HCT116 (cell line): ENCODE data around the gene GPM6B. TPM values are rescaled to one million over a fixed set of nuclear protein-coding genes. Genes with fewer than 3 reads are reported as not detected.

ENCODE experiments used
- ATAC-seq: fragments of 200-7000 bp; cut with Tn5 transposase; 2 replicates; pipeline ENCODE4 v1.9.1; 2020; ENCODE audit warnings: mild to moderate bottlenecking, moderate library complexity
- BruUV-seq: library from RNA; stranded (reverse); fragments of 400-500 nt; replicated peaks from 2 replicates; lab custom pipeline; 2021; lab: Mats Ljungman, UMichigan
- CTCF ChIA-PET: fragments of 300-600 bp; sonication (Branson Sonifier 250); formaldehyde crosslinking; loops from one replicate; lab custom pipeline; 2021; ENCODE audit warnings: antibody characterized with exemption; lab: Charles Lee
- POLR2A ChIA-PET: fragments of 300-600, 350-600 bp; sonication (Branson Sonifier 250); formaldehyde crosslinking; loops from one replicate; lab custom pipeline; 2021; ENCODE audit warnings: antibody characterized with exemption; lab: Charles Lee
- RAD21 ChIA-PET, 2 experiments: fragments of 300-600 bp; sonication (Branson Sonifier 250); formaldehyde crosslinking; loops; one replicate each; lab custom pipeline; 2023; ENCODE audit warnings: low total read pairs in 2 of 2; ENCODE audit not compliant: uncharacterized antibody in 2 of 2, unreplicated experiment in 2 of 2, low non-redundant PET in 1 of 2; lab: Charles Lee
- DNase-seq: peaks from one replicate; pipeline ENCODE4 v3.0.0-alpha.2; 2010; ENCODE audit warnings: low read depth, low spot score
- H2AFZ ChIP-seq: fragments of 200-600 bp; shearing (Covaris generic), sonication (generic); 2 replicates; pipeline ENCODE4 v1.6.1; 2017; ENCODE audit warnings: low read depth, mixed run types, mixed read lengths, antibody characterized with exemption, low read length; ENCODE audit not compliant: poor library complexity, severe bottlenecking
- H3K27ac ChIP-seq: 2 replicates; pipeline ENCODE4 v1.5.1; 2012; ENCODE audit warnings: low read depth, low read length
- H3K27me3 ChIP-seq: fragments of 200-600 bp; sonication (generic); 2 replicates; pipeline ENCODE4 v1.6.1; 2016; ENCODE audit warnings: mixed run types, low read length, mixed read lengths; ENCODE audit not compliant: insufficient read depth
- H3K36me3 ChIP-seq, 2 experiments: fragments of 200-500 bp in 1 of 2; fragments of 200-600 bp in 1 of 2; sonication (Bioruptor generic) in 1 of 2; sonication (generic) in 1 of 2; 2 replicates each; pipeline versions ENCODE4 v1.5.1 to v1.6.1; 2014 to 2016; ENCODE audit warnings: low read length in 2 of 2, inconsistent platforms in 1 of 2, mixed read lengths in 1 of 2, mixed run types in 1 of 2; ENCODE audit not compliant: insufficient read depth in 2 of 2, control insufficient read depth in 1 of 2
- H3K4me1 ChIP-seq, 2 experiments: fragments of 200-600 bp in 1 of 2; sonication (generic) in 1 of 2; 2 replicates each; pipeline versions ENCODE4 v1.5.1 to v1.6.1; 2012 to 2017; ENCODE audit warnings: low read length in 2 of 2, inconsistent platforms in 1 of 2, mild to moderate bottlenecking in 1 of 2, mixed read lengths in 1 of 2, mixed run types in 1 of 2, moderate library complexity in 1 of 2; ENCODE audit not compliant: insufficient read depth in 2 of 2, control insufficient read depth in 1 of 2
- H3K4me2 ChIP-seq: fragments of 200-600 bp; sonication (generic); 2 replicates; pipeline ENCODE4 v1.6.1; 2017; ENCODE audit warnings: mixed run types, low read length, mixed read lengths
- H3K4me3 ChIP-seq, 2 experiments: fragments of 200-600 bp in 1 of 2; sonication (generic) in 1 of 2; replicated peaks in 1 of 2; 2 replicates each; pipeline ENCODE4 v1.5.1; 2011 to 2016; ENCODE audit warnings: low read length in 2 of 2, control low read depth in 1 of 2, low read depth in 1 of 2, mild to moderate bottlenecking in 1 of 2, mixed read lengths in 1 of 2, mixed run types in 1 of 2
- H3K79me2 ChIP-seq: fragments of 200-600 bp; sonication (generic); 2 replicates; pipeline ENCODE4 v1.6.1; 2017; ENCODE audit warnings: mild to moderate bottlenecking, mixed run types, low read length, moderate library complexity, mixed read lengths; ENCODE audit not compliant: insufficient read depth
- H3K9ac ChIP-seq: fragments of 200-600 bp; sonication (generic); 2 replicates; pipeline ENCODE4 v1.6.1; 2016; ENCODE audit warnings: low read length, mixed read lengths
- H3K9me2 ChIP-seq: fragments of 200-600 bp; sonication (generic), shearing (Covaris generic); 2 replicates; pipeline ENCODE4 v1.6.1; 2017; ENCODE audit warnings: mixed run types, mild to moderate bottlenecking, moderate library complexity; ENCODE audit not compliant: insufficient read depth
- H3K9me3 ChIP-seq, 2 experiments: fragments of 200-500 bp in 1 of 2; fragments of 200-600 bp in 1 of 2; sonication (Bioruptor generic) in 1 of 2; sonication (generic) in 1 of 2; 2 replicates each; pipeline ENCODE4 v1.6.1; 2014 to 2017; ENCODE audit warnings: low read length in 2 of 2, mixed read lengths in 2 of 2, inconsistent platforms in 1 of 2, low read depth in 1 of 2, mild to moderate bottlenecking in 1 of 2, mixed run types in 1 of 2, moderate library complexity in 1 of 2; ENCODE audit not compliant: control insufficient read depth in 1 of 2, insufficient read depth in 1 of 2
- H4K20me1 ChIP-seq: fragments of 200-600 bp; sonication (generic), shearing (Covaris generic); 2 replicates; pipeline ENCODE4 v1.6.1; 2017; ENCODE audit warnings: mixed run types, mild to moderate bottlenecking, moderate library complexity; ENCODE audit not compliant: insufficient read depth
- CBX3 ChIP-seq: IDR thresholded peaks from 2 replicates; pipeline ENCODE4 v1.6.1; 2012; ENCODE audit warnings: low read depth
- ELF1 ChIP-seq: IDR thresholded peaks from 2 replicates; pipeline ENCODE4 v1.6.1; 2012; ENCODE audit warnings: low read depth, borderline replicate concordance
- EZH2 ChIP-seq: fragments of 200-600 bp; sonication (generic); IDR thresholded peaks from 2 replicates; pipeline ENCODE4 v1.6.1; 2017; ENCODE audit warnings: antibody characterized with exemption, mixed run types
- FOSL1 ChIP-seq: IDR thresholded peaks from 2 replicates; pipeline ENCODE4 v1.6.1; 2012; ENCODE audit warnings: low read depth
- JUND ChIP-seq: IDR thresholded peaks from 2 replicates; pipeline ENCODE4 v1.6.1; 2012
- POLR2A ChIP-seq: IDR thresholded peaks from 2 replicates; pipeline ENCODE4 v1.7.0; 2011; ENCODE audit warnings: borderline replicate concordance; ENCODE audit not compliant: insufficient read depth, insufficient read length; ENCODE audit errors: extremely low read depth
- POLR2AphosphoS5 ChIP-seq: IDR thresholded peaks from 2 replicates; pipeline ENCODE4 v1.6.1; 2011; ENCODE audit warnings: mild to moderate bottlenecking, low read depth, low read length, moderate library complexity
- SIN3A ChIP-seq: IDR thresholded peaks from 2 replicates; pipeline ENCODE4 v1.6.1; 2012; ENCODE audit warnings: low read depth
- SP1 ChIP-seq: IDR thresholded peaks from 2 replicates; pipeline ENCODE4 v1.6.1; 2012; ENCODE audit warnings: low read depth
- TCF7L2 ChIP-seq: IDR thresholded peaks from 2 replicates; pipeline ENCODE4 v1.7.0; 2011; ENCODE audit warnings: borderline replicate concordance, inconsistent platforms; ENCODE audit not compliant: insufficient read depth, insufficient read length; ENCODE audit errors: extremely low read depth
- ZFX ChIP-seq: fragments of 450-650 bp; IDR thresholded peaks from 2 replicates; pipeline ENCODE4 v1.6.1; 2017
- intact Hi-C: fragments of 100-400 bp; cut with micrococcal nuclease; formaldehyde crosslinking; loops from 2 replicates; pipeline ENCODE4 v1.10.0; 2022
- total RNA-seq: library from RNA; stranded (reverse); gene quantifications from one replicate; pipeline ENCODE4 v1.2.1, GENCODE V29; 2021; ENCODE audit not compliant: unreplicated experiment
- TF ChIP-seq, protein P1 (sequence below): IDR thresholded peaks from 2 replicates; pipeline ENCODE4 v1.6.1; 2011; ENCODE audit warnings: mild to moderate bottlenecking, low read length, moderate library complexity; ENCODE audit not compliant: insufficient replicate concordance; ENCODE audit errors: extremely low read depth
- TF ChIP-seq, protein P2 (sequence below): IDR thresholded peaks from 2 replicates; pipeline ENCODE4 v1.6.1; 2012
- TF ChIP-seq, protein P3 (sequence below), 3 experiments: fragments of 200-600 bp in 1 of 3; sonication (generic) in 1 of 3; IDR thresholded peaks in 2 of 3; conservative IDR thresholded peaks in 1 of 3; 2 replicates each; pipeline ENCODE4 v1.5.1; 2012 to 2017; ENCODE audit warnings: low read depth in 2 of 3, low read length in 2 of 3, antibody characterized with exemption in 1 of 3, borderline replicate concordance in 1 of 3, control low read depth in 1 of 3, mild to moderate bottlenecking in 1 of 3, mixed read lengths in 1 of 3, mixed run types in 1 of 3, moderate library complexity in 1 of 3; ENCODE audit not compliant: insufficient read depth in 1 of 3

GPM6B gene
- total RNA-seq, 1 experiment from 2014 or later: 0.07 TPM

DNA sequence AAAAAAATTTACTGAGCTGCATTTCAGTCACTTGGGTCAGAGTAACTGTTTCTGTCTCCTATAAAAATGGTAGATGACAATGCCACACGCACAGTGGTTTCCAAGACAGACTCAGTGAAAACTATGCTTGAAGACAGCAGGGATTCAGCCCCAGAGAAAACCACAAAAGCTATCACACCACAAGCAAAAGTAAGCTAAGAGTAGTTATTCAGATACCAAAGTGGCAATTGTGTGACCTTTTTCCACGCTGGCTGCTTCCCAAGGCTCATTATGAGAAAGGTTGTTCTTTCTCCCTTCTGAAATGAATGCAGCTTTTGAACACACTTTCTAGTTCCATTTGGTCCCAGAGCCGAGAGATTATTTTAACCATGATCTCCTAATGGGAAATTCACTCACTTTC is 46.4 kb upstream of the GPM6B start:
- intact Hi-C loops: no loop called here
- no peak overlapping the region for H3K9ac ChIP-seq
- no peak for ATAC-seq
- H2AFZ ChIP-seq: no peak overlapping the region
- H3K4me2 ChIP-seq: no peak overlapping the region
- no TSS peak for BruUV-seq
- peaks cover 6% of the 10 kb centered on the region; the same call in 1 of the 2 replicates for H3K27me3 ChIP-seq
- no peaks in the 10 kb centered on the region for H3K79me2 ChIP-seq
- RAD21 ChIA-PET: no interaction called here
- no peak for DNase-seq
- no peaks in the 10 kb centered on the region for H3K9me2 ChIP-seq
- POLR2A ChIA-PET: no interaction called here
- H3K4me3 ChIP-seq: no peak overlapping the region
- TF ChIP-seq ZFX (no peak), POLR2AphosphoS5 (no peak), EZH2 (no peak), SP1 (no peak), TCF7L2 (no peak), CBX3 (no peak), POLR2A (no peak), ELF1 (no peak), FOSL1 (no peak), SIN3A (no peak), JUND (no peak)
- TF ChIP-seq, protein P1, sequence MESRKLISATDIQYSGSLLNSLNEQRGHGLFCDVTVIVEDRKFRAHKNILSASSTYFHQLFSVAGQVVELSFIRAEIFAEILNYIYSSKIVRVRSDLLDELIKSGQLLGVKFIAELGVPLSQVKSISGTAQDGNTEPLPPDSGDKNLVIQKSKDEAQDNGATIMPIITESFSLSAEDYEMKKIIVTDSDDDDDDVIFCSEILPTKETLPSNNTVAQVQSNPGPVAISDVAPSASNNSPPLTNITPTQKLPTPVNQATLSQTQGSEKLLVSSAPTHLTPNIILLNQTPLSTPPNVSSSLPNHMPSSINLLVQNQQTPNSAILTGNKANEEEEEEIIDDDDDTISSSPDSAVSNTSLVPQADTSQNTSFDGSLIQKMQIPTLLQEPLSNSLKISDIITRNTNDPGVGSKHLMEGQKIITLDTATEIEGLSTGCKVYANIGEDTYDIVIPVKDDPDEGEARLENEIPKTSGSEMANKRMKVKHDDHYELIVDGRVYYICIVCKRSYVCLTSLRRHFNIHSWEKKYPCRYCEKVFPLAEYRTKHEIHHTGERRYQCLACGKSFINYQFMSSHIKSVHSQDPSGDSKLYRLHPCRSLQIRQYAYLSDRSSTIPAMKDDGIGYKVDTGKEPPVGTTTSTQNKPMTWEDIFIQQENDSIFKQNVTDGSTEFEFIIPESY: no peak
- TF ChIP-seq, protein P2, sequence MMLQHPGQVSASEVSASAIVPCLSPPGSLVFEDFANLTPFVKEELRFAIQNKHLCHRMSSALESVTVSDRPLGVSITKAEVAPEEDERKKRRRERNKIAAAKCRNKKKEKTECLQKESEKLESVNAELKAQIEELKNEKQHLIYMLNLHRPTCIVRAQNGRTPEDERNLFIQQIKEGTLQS: no peak
- TF ChIP-seq, protein P3, sequence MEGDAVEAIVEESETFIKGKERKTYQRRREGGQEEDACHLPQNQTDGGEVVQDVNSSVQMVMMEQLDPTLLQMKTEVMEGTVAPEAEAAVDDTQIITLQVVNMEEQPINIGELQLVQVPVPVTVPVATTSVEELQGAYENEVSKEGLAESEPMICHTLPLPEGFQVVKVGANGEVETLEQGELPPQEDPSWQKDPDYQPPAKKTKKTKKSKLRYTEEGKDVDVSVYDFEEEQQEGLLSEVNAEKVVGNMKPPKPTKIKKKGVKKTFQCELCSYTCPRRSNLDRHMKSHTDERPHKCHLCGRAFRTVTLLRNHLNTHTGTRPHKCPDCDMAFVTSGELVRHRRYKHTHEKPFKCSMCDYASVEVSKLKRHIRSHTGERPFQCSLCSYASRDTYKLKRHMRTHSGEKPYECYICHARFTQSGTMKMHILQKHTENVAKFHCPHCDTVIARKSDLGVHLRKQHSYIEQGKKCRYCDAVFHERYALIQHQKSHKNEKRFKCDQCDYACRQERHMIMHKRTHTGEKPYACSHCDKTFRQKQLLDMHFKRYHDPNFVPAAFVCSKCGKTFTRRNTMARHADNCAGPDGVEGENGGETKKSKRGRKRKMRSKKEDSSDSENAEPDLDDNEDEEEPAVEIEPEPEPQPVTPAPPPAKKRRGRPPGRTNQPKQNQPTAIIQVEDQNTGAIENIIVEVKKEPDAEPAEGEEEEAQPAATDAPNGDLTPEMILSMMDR (IDR thresholded peaks at IDR 0.05 in 2 of 3, conservative IDR thresholded peaks at IDR 0.05 in 1 of 3; ENCODE audit: borderline replicate concordance in 1 of 3, insufficient read depth in 1 of 3, low read depth in 2 of 3, low read length in 2 of 3): no peak
- CTCF ChIA-PET: no interaction called here
- H3K9me3 ChIP-seq: no peaks in the 10 kb centered on the region
- H4K20me1 ChIP-seq: no peaks in the 10 kb centered on the region
- no peak overlapping the region for H3K27ac ChIP-seq
- H3K36me3 ChIP-seq: no peaks in the 10 kb centered on the region
- H3K4me1 ChIP-seq: no peaks in the 10 kb centered on the region
